ENCODE data around the gene CBX4. TPM values are rescaled to one million over a fixed set of nuclear protein-coding genes. Genes with fewer than 3 reads are reported as not detected.

The CBX4 gene
- total and polyA plus RNA-seq, 2 of the 13 experiments (the other 11 are each of a cell fraction or from before 2014, with no cell fraction given), result 25.8 to 50.8 TPM

DNA sequence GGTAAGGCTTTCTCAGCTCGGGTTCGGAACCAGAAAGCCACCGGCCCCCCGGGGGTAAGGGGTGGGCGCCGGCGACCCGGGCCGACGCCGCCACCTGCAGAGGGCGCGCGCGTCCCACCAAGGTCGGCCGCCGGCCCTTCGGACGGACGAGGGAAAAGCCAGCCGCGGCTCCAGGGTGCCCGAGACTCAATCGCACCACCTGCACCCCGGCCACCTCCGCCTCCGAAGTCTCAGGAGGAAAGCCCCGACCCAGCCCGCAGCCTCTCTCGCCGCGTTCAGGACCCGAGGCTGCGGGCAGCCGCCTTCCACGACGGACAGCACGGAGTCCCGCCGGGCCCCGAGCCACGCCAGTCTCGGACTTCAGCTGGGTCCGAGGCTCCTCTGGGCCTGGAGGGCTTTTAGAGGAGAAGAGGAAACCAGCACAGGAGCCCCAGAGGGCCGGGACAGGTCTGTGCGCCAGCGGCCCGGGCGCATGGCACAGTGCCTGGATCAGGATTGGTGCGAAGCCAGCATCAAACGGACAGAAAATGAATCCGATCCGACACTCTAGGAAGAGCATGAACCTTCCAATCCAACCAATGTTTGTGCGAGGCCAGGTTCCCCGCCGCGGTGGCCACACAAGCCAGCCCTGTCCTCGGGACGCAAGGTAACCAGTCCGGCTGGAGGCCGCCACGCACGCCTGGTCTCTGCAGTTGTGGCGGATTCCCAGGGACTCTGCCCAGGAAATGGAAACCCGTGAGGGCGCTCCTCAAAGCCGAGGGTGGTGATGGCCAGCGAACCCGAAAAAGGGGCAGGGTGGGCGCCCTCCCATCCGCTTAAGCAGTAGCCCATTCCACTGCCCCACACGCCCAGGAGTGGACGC lies 49.1 kb downstream of the CBX4 start (continued):
- no peak for TF ChIP-seq ZNF280D (CRISPR knock-in tag; IDR thresholded peaks at IDR 0.05)
- no peak for TF ChIP-seq ZNF7 (CRISPR knock-in tag; IDR thresholded peaks at IDR 0.05)
- no peak for TF ChIP-seq MED1 (CRISPR knock-in tag; IDR thresholded peaks at IDR 0.05)
- no peak for TF ChIP-seq NCOA2 (CRISPR knock-in tag; IDR thresholded peaks at IDR 0.05)
- no peak for TF ChIP-seq TSC22D2 (CRISPR knock-in tag; IDR thresholded peaks at IDR 0.05; ENCODE audit: borderline replicate concordance)
- TF ChIP-seq ZNF792 (CRISPR knock-in tag; IDR thresholded peaks at IDR 0.05), result no peak
- no peak for TF ChIP-seq DR1 (CRISPR knock-in tag; IDR thresholded peaks at IDR 0.05)
- TF ChIP-seq NR1H2 (CRISPR knock-in tag; IDR thresholded peaks at IDR 0.05; ENCODE audit: borderline replicate concordance, low read depth), result no peak
- TF ChIP-seq IKZF1 (IDR thresholded peaks at IDR 0.05), result no peak
- no peak for TF ChIP-seq ZNF281 (CRISPR knock-in tag; IDR thresholded peaks at IDR 0.05; ENCODE audit: borderline replicate concordance)
- TF ChIP-seq ARID5B (CRISPR knock-in tag; IDR thresholded peaks at IDR 0.05), result no peak
- TF ChIP-seq TAF15 (IDR thresholded peaks at IDR 0.05; ENCODE audit: low read depth, low read length, poor library complexity, severe bottlenecking), result no peak
- no peak for TF ChIP-seq SIN3B (IDR thresholded peaks at IDR 0.05; ENCODE audit: low read length)
- peak; percentile 55; the same call in 1 of the 2 replicates for TF ChIP-seq ZNF367 (CRISPR knock-in tag; IDR thresholded peaks at IDR 0.05; ENCODE audit: borderline replicate concordance)
- TF ChIP-seq, protein P1, sequence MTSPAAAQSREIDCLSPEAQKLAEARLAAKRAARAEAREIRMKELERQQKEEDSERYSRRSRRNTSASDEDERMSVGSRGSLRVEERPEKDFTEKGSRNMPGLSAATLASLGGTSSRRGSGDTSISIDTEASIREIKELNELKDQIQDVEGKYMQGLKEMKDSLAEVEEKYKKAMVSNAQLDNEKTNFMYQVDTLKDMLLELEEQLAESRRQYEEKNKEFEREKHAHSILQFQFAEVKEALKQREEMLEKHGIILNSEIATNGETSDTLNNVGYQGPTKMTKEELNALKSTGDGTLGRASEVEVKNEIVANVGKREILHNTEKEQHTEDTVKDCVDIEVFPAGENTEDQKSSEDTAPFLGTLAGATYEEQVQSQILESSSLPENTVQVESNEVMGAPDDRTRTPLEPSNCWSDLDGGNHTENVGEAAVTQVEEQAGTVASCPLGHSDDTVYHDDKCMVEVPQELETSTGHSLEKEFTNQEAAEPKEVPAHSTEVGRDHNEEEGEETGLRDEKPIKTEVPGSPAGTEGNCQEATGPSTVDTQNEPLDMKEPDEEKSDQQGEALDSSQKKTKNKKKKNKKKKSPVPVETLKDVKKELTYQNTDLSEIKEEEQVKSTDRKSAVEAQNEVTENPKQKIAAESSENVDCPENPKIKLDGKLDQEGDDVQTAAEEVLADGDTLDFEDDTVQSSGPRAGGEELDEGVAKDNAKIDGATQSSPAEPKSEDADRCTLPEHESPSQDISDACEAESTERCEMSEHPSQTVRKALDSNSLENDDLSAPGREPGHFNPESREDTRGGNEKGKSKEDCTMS (CRISPR knock-in tag; conservative IDR thresholded peaks at IDR 0.05), result no peak
- TF ChIP-seq HCFC1 (IDR thresholded peaks at IDR 0.05; ENCODE audit: low read depth, low read length), result no peak
- no peak for TF ChIP-seq NR2F6 (IDR thresholded peaks at IDR 0.05)
- no peak for TF ChIP-seq NR2F6 (CRISPR knock-in tag; IDR thresholded peaks at IDR 0.05)
